DMS114 treated with DMSO at 0.1 percent for 48 hours (cell line): Measurements from ENCODE around the gene TAF10.

Source experiments
- DNase-seq: peaks from one replicate; lab custom pipeline; 2025; ENCODE audit not compliant: unreplicated experiment; lab: John Stamatoyannopoulos, UW

TAF10 gene

DNA sequence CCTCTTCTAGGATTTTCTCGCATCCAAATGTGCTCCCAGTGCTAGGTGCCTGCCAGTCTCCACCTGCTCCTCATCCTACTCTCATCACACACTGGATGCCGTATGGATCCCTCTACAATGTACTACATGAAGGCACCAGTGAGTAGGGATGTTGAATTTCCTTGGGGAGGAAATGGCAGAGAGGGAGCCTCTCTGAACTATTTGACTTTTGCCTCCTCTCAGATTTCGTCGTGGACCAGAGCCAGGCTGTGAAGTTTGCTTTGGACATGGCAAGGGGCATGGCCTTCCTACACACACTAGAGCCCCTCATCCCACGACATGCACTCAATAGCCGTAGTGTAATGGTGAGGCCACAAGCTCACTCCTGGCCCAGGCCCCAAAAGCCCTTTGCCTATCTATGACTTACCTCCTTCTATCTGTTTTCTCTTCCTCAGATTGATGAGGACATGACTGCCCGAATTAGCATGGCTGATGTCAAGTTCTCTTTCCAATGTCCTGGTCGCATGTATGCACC lies 2.5 kb downstream of the TAF10 start:
- DNase-seq = no peak

DNA sequence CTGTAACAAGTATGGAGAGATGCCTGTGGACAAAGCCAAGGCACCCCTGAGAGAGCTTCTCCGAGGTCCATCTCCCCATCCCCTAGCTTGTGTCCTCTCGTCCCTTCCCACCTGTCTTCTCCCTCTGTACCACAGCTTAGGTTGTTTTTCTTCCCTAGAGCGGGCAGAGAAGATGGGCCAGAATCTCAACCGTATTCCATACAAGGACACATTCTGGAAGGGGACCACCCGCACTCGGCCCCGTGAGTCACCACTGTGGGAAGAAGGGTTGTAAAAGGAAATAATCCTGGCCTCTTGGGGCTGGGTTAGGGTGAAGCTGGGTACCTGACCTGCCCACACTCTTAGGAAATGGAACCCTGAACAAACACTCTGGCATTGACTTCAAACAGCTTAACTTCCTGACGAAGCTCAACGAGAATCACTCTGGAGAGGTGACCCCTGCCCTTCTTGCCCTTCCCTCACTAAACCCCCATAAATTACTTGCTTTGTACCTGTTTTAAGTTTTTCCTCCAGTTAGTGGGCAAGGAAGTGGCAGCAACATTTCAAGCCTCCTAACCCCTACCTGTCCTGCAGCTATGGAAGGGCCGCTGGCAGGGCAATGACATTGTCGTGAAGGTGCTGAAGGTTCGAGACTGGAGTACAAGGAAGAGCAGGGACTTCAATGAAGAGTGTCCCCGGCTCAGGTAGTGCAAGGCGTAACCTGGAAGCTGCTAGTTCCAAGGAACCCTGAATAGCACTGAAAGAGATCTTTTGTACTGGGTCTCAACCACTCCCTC lies 3.1 kb downstream of the TAF10 start:
- DNase-seq = no peak

DNA sequence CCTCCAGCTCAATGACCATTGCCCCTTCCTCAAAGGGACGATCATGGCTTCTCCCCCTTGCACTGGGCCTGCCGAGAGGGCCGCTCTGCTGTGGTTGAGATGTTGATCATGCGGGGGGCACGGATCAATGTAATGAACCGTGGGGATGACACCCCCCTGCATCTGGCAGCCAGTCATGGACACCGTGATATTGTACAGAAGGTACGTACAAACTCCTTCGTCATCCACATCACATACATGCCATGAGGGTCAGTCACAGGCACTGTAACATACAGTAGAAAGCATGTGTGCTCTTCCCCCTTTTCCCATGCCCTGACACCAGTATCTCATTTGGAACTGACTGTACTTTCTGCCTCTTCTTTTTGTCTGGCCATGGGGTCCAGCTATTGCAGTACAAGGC lies 4.0 kb downstream of the TAF10 start:
- no peak for DNase-seq

DNA sequence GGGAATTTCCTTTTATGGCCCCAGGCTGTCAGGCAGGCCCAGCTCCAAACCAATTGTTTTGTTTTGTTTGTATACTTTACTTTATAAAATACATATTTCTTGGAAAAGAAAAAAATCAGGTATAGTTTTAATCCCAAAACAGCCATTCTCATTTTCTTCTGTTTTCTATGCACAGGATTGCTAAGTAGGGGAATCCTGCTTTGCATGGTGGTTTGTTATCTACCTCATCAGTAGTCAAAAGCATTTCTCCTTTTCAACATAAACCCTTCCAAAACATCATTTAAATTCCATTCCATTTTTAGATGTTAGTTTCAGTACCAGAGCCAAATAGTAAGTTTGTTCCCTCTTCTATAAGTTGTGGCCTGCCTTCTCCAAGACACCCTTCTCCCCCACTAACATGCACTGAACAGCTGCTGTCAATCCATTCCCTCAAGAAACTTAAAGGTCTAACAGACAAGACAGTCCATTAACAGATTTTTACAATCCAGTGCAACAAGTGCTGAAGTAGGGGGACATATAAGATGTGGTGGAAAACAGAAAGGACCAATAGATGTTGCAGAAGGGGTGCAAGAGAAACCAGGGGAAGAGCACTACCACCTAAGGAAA lies 4.7 kb downstream of the TAF10 start:
- DNase-seq = no peak

DNA sequence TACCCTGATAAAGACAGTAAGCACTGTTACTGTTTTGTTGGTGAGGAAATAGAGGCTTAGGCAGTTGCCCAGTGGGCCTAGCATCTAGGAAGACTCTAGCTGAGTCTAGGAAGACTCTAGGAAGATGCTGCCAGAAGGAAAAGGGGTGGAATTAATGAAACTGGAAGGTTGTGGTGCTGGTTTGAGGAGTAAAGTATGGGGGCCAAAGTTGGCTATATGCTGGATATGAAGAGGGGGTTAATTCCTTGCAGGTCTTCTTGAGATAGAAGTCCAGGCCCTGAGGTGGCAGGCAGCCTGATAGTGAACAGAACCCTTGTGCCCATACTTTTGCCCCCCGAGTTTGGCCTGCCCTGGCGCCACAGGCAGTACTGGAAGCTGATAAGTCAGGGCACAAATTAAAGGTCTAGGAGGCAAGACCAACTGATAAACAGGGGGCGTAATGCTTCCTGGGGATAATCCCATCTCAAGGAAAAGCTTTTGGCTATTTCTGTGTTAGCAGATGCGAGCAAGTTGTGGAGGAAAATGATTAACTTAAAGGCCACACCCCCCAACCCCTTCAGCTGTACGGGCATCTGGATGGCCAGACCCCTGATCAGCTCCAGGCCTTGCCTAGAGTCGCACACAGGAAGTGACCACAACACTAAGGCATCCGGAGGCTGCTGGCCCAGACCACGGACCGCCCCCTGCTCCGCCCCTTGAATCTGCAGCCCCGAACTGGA lies 5.4 kb downstream of the TAF10 start:
- DNase-seq = peak; percentile 3

DNA sequence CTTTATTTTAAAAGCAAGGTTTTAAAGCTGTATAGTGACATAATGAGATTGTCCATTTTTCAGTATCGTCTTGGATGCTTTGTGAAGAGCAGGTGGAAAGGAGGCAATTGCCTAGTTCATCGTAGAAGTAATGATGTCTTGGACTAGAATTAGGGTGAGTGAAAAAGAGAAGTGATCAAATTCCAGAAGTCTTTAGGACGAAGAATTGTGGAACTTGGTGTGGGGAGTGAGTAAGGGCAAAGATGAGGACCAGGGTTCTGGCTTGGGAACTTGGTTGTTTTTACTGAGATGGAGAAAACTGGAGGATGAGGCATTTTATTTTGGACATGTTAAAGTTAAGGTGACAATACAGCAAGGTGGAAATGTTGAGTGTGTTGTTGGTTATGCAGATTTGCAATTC lies 7.2 kb downstream of the TAF10 start:
- no peak for DNase-seq

DNA sequence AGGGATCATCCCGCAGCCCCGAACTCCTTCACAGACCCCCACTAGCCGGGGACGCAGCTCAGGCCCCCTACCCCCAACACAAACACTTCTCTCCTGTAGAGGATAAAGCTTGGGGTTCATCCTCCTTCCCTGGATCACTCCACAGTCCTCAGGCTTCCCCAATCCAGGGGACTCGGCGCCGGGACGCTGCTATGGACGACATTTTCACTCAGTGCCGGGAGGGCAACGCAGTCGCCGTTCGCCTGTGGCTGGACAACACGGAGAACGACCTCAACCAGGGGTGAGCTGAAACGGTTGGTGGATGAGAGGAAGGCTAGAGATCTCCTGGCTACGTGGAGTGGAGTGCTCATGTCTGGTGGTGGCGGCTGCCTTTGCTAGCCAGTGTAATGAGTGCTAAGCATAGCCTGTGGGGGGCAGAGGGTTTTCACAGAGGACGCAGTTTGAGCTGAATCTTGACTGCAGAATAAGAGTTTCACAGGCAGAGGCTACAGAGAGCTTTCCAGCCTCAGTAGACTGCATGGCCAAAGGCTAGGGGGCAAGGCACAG lies 7.9 kb downstream of the TAF10 start:
- peak; percentile 27 for DNase-seq

DNA sequence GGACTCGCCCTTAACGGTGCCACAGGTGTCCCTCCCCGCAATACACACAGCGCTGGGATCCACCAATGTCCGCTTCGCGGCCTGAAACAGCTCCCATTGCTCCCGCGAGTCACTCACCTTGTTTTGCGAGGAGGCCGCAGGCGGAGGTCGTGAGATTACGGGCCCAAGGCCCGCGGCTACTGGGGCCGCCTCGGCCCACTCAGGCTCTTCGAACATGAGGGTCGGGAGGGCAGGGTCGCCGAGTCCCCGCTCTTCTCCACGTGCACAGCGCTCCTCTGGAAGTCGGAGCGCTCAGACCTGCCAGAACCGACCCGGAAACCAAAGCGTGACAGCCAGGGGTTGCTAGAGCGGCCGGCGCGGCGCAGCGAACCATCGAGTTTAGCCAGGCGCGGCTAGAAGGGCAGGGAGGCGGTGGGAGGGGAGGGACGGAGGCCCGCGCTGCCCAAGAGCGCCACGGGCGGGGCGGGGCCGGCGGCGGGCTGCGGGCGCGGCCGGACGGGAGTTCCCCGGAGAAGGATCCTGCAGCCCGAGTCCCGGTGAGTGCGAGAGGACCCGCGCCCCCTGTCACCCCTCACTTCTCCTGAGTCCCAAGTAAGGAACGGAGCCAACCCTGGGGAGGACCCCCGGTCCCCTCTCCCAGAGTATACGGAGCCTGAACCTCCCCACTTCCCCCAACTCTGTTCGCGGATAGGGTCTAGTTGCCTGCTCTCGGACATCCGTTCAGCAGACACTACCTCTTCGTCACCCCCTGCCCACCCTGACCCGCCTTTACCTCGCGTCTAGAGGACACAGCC lies 8.5 kb downstream of the TAF10 start, which contains the start of the genes ILK and RRP8:
Gene ILK (plus strand): TSS at position 488 of the 794 bp plus-strand sequence. CDS start 498 bp downstream, outside the sequence.
Gene RRP8 (minus strand): TSS at position 330 of the 794 bp plus-strand sequence. CDS start 114 bp downstream, at position 216.
- DNase-seq = peak; percentile 46

DNA sequence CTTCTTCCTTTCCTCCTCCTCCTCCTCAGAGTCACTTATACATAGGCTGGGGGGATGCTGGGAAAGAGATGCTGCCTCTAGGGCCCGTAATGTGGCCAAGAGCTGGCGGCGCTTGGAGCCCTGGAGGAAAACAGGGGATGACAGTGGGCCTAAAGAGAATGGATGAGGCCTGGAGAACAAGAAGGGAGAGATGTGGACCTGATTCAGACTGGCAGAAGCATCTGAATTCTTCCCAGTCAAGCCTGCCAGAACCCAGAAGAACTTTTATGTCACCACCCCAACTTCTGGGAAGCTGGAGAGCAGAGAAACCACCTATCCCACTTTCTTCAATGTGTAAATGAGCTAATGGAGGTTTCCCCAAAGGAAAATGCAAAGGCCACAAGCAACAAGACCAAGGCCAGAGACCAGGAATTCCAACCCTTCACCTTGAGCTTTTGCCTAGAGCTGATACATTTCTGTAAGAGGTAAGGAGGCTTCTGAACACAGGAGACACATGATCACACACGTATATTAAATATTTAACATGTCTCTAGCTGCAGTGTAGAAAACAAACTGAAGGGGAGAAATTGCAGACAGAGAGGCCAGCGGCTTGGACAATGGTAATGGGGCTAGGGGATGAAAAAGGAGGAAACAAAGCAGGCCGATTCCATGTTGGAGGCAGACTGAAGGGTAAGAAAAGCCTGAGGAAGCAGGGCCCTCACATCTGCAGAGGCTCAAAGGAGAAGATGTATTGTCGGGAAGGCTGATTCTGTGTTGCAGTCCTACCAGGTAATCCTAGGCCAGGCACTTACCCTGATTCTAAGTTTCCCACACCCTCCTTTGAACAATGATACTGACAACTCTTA lies 9.7 kb downstream of the TAF10 start:
- no peak for DNase-seq

DNA sequence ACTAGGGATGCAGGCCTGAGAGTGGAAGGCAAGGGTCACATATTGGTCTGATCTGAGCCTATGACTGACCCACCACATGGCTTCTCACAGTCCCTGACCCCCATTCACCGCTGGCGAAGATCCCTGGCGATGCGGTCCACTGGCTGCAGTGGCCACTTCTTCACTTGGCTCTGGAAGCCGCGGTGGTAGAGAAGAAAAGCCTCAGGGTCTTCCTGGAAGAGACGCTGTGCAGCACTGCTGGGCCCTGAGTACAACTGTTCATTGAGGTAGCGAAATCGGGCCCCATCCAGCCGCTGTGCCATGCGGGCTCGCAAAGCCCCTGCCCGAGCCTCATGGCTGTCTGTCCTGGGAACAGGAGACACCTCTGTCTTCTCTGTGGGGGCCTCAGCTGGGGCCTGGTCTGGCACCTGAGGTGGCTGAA lies 11.0 kb downstream of the TAF10 start:
- DNase-seq = no peak

DNA sequence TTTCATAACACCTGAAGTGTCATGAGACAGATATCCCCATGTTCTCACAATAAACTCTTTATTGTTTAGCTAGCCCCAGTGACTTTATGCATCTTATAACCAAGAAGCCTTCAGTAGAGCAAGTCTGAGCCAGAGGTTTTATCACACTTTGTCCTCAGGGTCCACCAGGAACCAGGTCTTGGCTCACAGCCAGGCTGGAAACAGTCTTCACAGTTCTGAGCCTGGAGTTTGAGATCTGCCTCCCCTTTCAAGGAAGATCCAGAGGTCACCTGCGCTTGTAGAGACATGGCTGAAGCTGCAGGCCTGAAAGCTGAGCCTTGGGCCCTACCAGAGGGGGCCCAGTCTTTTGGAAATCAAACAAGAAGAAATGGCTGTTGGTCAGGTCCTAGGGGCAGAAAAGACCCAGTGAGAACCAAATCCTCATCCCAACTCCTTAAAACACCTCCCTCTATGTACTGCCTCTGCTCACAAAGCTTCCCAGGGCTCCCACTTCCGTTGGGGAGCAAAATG lies 12.1 kb downstream of the TAF10 start:
- DNase-seq = no peak

DNA sequence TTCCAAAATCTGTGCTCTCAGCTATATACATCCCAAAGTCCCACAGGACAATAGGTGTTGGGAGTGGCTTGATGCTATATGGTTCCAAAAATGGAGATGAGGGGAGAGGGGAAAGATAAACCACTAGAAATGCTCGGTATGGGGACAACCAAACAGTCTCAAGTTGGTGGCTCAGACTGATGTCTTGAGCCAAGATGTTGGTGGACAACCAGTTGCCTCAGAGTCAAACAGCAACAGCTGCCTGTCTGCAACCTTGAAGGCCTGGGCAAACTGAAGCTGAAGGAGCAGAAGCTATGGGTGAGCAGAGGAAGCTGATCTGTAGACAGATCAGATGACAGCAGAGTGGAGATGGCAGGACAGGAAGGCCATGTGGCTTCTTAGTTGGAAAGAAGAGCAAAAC lies 12.6 kb downstream of the TAF10 start:
- DNase-seq = no peak

DNA sequence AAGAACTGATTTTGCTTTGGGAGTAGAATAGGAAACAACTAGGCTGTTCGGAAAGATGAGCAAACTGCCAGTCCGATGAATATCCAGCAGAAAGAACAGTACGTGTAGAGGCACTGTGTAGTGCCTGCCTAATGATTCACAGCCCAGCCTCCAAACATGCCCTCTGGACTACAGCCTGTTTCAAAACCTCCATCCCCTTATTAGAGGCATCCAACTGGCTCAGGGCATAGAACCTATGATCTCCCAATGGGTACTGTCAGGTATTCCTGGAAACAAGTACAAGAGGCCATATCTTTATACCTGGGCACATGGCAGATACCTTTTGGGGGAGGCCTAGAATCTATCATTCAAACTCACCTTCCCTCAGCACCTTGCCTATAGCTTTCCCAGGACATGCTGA lies 13.5 kb downstream of the TAF10 start:
- DNase-seq = no peak

DNA sequence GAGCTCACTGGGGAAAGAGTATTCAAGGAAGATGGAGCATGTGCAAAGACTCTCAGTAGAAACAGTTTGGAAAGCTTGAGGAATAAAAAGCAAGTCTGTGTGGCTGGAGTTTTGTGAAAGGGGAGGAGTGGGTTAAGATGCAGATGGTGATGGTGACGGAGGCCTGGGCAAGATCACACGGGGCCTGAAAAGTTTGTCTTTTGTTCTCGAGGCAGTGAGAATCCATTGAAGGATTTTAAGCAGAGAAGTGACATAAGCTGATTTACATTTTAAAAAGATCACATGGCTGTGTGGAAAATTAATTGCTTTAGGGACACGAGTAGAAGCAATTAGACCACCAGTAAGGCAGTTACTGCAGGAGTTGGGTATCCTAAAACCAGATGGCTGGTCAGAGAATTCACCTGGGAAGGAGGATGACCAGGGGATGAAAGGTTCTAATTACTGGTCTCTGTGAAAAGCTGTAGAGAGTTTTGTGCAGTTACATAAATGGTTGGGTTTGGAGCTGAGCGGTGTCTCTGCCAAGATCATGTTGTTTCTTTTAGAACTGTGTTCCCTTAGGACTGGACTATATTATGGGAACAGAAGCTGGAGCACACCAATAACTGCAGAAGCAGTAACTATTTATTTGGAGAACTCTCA lies 15.7 kb downstream of the TAF10 start:
- no peak for DNase-seq

DNA sequence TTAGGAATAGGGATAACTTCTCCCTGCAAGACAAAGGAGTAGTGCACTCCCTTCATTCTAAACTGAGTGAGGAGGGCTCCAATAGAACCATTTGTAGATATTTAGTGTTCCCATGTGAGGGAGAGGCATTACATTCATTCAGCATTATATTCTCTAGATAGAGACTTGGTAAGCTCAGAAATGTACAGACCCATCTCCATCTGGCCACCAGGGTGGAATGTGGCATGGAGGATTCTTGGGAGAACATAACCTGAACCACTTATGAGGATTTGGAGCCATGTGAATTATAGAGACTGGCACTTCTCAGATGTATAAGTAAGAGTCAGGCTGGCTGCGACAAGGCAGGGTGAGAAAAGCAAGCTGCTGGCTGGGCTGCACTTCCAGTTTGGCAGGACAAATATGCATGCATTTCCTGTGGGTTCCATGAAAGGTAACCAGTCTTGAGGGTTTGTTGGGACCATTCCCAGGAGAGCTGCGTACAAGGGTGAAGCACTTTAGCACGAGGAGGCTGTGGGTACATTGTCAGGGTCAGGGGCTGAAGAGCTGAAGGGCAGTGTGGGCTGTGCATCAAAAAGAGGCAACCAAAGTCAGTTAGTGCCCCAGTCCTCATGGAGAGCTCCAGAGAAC lies 17.8 kb downstream of the TAF10 start:
- no peak for DNase-seq

DNA sequence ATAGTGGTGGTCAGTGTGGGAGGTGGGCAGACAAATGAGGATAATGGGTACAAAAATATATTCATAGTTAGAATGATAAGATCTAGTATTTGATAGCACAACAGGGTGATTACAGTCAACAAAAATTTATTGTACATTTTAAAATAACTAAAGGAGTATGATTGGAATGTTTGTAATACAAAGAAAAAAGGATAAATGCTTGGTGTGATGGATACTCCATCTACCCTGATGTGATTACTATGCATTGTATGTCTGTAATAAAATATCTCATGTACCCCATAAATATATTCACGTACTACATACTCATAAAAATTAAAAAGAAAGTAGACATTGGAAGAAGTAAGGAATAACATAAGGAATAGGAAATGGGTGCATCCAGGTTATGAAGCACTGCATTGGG lies 24.0 kb downstream of the TAF10 start:
- no peak for DNase-seq

DNA sequence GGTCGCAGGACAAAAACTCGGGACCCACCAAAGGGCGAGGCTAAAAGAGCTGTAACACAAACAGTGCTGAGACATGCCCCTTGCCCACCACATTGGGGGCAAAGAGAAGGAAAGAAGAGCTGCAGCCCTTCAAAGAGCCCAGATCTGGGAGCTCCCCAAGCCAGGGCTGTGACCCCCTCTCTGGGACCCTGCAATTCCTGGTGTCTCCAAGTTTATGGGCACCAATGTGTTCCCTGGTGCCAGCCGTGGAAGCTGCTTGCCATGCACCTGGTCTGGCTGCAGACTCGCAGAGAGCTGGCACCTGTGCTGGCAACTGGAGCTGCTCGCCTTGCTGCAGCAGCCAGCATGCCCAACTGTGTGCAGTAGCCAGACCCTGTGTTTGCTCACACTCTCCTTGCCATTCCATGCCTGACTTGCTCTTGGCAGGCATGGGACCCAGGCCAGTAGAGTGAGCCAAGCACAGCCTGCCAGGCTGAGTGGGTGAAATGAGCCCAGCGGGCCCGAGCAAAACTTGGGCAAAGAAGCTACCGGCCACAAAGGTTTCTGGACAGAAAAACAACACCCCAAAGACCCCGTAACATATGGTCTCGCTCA lies 24.6 kb downstream of the TAF10 start:
- DNase-seq = no peak
